ENCODE results near the gene RYR2. TPM values are rescaled to one million over a fixed set of nuclear protein-coding genes. Genes with fewer than 3 reads are reported as not detected.

The RYR2 gene
- total and polyA plus RNA-seq, 2 of the 8 experiments (the other 6 are each of a cell fraction or from before 2014, with no cell fraction given) = 1.3 to 4.4 TPM

DNA sequence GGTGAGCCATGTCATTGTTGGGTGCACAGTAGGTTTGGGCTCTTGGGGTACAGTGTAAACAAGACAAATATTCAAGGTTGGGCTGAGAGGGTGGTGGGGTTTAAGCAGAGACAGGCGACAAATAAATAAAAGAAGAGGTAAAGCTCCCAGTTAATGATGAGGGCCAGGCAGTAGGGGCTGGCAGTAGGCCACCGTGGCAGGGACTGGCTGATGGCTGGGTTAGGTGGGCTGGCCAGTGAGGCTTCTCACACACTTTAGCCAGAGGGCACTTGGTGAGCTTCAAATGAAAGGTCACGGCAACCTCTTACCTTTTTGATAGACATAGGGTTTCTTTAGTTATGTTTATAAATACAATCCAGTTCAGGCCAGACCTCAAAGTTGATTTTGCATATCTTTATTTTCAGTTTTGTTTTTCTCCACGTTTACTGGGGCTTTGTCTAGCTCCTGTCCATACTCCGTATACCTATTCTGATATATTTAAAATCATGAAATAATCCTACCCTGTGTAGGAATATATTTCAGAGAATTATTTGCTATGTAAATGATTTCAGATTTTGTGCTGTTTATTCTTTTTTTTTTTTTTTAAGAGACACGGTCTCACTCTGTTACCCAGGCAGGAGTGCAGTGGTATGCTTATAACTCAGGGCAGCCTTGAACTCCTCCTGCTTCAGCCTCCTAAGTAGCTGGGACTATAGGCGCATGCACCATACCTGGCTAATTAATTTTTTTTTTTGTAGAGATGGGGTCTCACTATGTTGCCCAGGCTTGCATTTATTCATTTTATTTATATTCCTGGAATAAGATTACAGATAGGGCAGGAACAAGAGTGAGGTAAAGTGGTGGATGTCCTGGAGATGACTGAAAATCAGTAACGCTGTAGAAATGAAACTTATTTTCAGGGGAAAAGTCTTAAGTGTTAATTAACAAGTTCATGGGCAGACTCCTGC, 122.7 kb downstream of the RYR2 start (continued):
- no peak for TF ChIP-seq POLR2A (IDR thresholded peaks at IDR 0.05; ENCODE audit: control extremely low read depth in 1 of 2, low read depth in 2 of 2, low read length in 2 of 2)
- no peak for TF ChIP-seq BCL11A (IDR thresholded peaks at IDR 0.05; ENCODE audit: low read depth in 2 of 2, low read length in 2 of 2)
- TF ChIP-seq SIN3A (conservative IDR thresholded peaks at IDR 0.05 in 1 of 2, IDR thresholded peaks at IDR 0.05 in 1 of 2; ENCODE audit: low read depth in 1 of 2, low read length in 2 of 2) = no peak
- no peak for TF ChIP-seq SP1 (IDR thresholded peaks at IDR 0.05; ENCODE audit: low read depth, low read length)
- no peak for TF ChIP-seq JUND (IDR thresholded peaks at IDR 0.05; ENCODE audit: low read length)
- no peak for TF ChIP-seq SIRT6 (IDR thresholded peaks at IDR 0.05; ENCODE audit: low read length)
- TF ChIP-seq TCF12 (IDR thresholded peaks at IDR 0.05; ENCODE audit: low read depth, low read length) = no peak
